H9 (cell line): Measurements from ENCODE around the gene PLAC9. TPM values are rescaled to one million over a fixed set of nuclear protein-coding genes. Genes with fewer than 3 reads are reported as not detected.

Source experiments
- DNase-seq: peaks from one replicate; pipeline ENCODE4 v3.0.0-alpha.2; 2017
- H2AFZ ChIP-seq: one replicate; pipeline ENCODE4 v1.6.1; 2013; ENCODE audit warnings: mild to moderate bottlenecking, low read length, control low read depth, moderate library complexity
- H2AK5ac ChIP-seq: 2 replicates; pipeline ENCODE4 v1.6.1; 2013; ENCODE audit warnings: low read length, control low read depth, mixed read lengths; ENCODE audit not compliant: insufficient read length
- H2BK120ac ChIP-seq: one replicate; pipeline ENCODE4 v1.6.1; 2013; ENCODE audit warnings: low read depth, mild to moderate bottlenecking, low read length, control low read depth, inconsistent platforms; ENCODE audit not compliant: poor library complexity, severe bottlenecking
- H2BK12ac ChIP-seq: 2 replicates; pipeline ENCODE4 v1.6.1; 2013; ENCODE audit warnings: low read length, control low read depth, mixed read lengths, low read depth; ENCODE audit not compliant: insufficient read length
- H2BK15ac ChIP-seq: 2 replicates; pipeline ENCODE4 v1.6.1; 2013; ENCODE audit warnings: low read depth, low read length, control low read depth
- H2BK20ac ChIP-seq: one replicate; pipeline ENCODE4 v1.6.1; 2013; ENCODE audit warnings: low read depth, mild to moderate bottlenecking, low read length, control low read depth, inconsistent platforms; ENCODE audit not compliant: poor library complexity, severe bottlenecking
- H2BK5ac ChIP-seq: 2 replicates; pipeline ENCODE4 v1.6.1; 2013; ENCODE audit warnings: low read length, control low read depth, mixed read lengths; ENCODE audit not compliant: insufficient read length
- H3K14ac ChIP-seq: 2 replicates; pipeline ENCODE4 v1.6.1; 2013; ENCODE audit warnings: low read length, control low read depth; ENCODE audit not compliant: insufficient read depth
- H3K18ac ChIP-seq: 2 replicates; pipeline ENCODE4 v1.6.1; 2013; ENCODE audit warnings: low read depth, mild to moderate bottlenecking, mixed read lengths, low read length, control low read depth; ENCODE audit not compliant: insufficient read length
- H3K23ac ChIP-seq: 2 replicates; pipeline ENCODE4 v1.6.1; 2013; ENCODE audit warnings: low read length, control low read depth, mixed read lengths, low read depth; ENCODE audit not compliant: insufficient read length
- H3K23me2 ChIP-seq: 2 replicates; pipeline ENCODE4 v1.6.1; 2013; ENCODE audit warnings: low read depth, mild to moderate bottlenecking, mixed read lengths, low read length, control low read depth; ENCODE audit not compliant: insufficient read length, poor library complexity, severe bottlenecking
- H3K27ac ChIP-seq: 2 replicates; pipeline ENCODE4 v1.5.1; 2013; ENCODE audit warnings: low read length, control low read depth, mixed read lengths, low read depth; ENCODE audit not compliant: insufficient read length
- H3K27me3 ChIP-seq: 2 replicates; pipeline ENCODE4 v1.6.1; 2013; ENCODE audit warnings: low read length, control low read depth, inconsistent platforms; ENCODE audit not compliant: insufficient read depth
- H3K4ac ChIP-seq: 2 replicates; pipeline ENCODE4 v1.6.1; 2013; ENCODE audit warnings: low read depth, mild to moderate bottlenecking, control low read depth, inconsistent platforms, low read length, moderate library complexity
- H3K4me1 ChIP-seq: 2 replicates; pipeline ENCODE4 v1.6.1; 2013; ENCODE audit warnings: low read length, control low read depth, inconsistent platforms; ENCODE audit not compliant: insufficient read depth
- H3K4me2 ChIP-seq: 2 replicates; pipeline ENCODE4 v1.6.1; 2013; ENCODE audit warnings: low read length, control low read depth, mixed read lengths; ENCODE audit not compliant: insufficient read length, insufficient read depth
- H3K56ac ChIP-seq: 2 replicates; pipeline ENCODE4 v1.6.1; 2013; ENCODE audit warnings: low read depth, mild to moderate bottlenecking, mixed read lengths, low read length, control low read depth; ENCODE audit not compliant: insufficient read length
- H3K79me1 ChIP-seq: 2 replicates; pipeline ENCODE4 v1.6.1; 2013; ENCODE audit warnings: low read depth, mild to moderate bottlenecking, moderate library complexity, low read length, control low read depth, inconsistent platforms; ENCODE audit not compliant: insufficient read depth, poor library complexity, severe bottlenecking
- H3K79me2 ChIP-seq: 2 replicates; pipeline ENCODE4 v1.6.1; 2013; ENCODE audit warnings: low read length, control low read depth, inconsistent platforms; ENCODE audit not compliant: insufficient read depth
- H3K9ac ChIP-seq: 2 replicates; pipeline ENCODE4 v1.6.1; 2013; ENCODE audit warnings: low read length, control low read depth, mixed read lengths; ENCODE audit not compliant: insufficient read length; ENCODE audit errors: extremely low read depth
- H3K9me3 ChIP-seq: one replicate; pipeline ENCODE4 v1.6.1; 2013; ENCODE audit warnings: low read depth, low read length, inconsistent platforms; ENCODE audit not compliant: control insufficient read depth
- H3T11ph ChIP-seq: one replicate; pipeline ENCODE4 v1.6.1; 2013; ENCODE audit warnings: mild to moderate bottlenecking, low read length, control low read depth, inconsistent platforms
- H4K20me1 ChIP-seq: one replicate; pipeline ENCODE4 v1.6.1; 2013; ENCODE audit not compliant: control insufficient read depth, insufficient read length, insufficient read depth
- H4K5ac ChIP-seq: 2 replicates; pipeline ENCODE4 v1.6.1; 2013; ENCODE audit warnings: low read depth, mild to moderate bottlenecking, mixed read lengths, low read length, control low read depth; ENCODE audit not compliant: insufficient read length
- H4K8ac ChIP-seq: replicated peaks from 2 replicates; pipeline ENCODE4 v1.6.1; 2013; ENCODE audit warnings: low read length, control low read depth, mixed read lengths, low read depth; ENCODE audit not compliant: insufficient read length
- H4K91ac ChIP-seq: 2 replicates; pipeline ENCODE4 v1.6.1; 2013; ENCODE audit warnings: low read depth, mild to moderate bottlenecking, moderate library complexity, mixed read lengths, low read length, control low read depth; ENCODE audit not compliant: insufficient read length
- H3K27ac Mint-ChIP-seq, 3 experiments: 2 replicates in 2 of 3; 3 replicates in 1 of 3; pipeline ENCODE4 v1.8.0; 2020 to 2021; ENCODE audit warnings: mixed read lengths in 3 of 3, mild to moderate bottlenecking in 1 of 3, moderate library complexity in 1 of 3
- H3K27me3 Mint-ChIP-seq: 2 replicates; pipeline ENCODE4 v1.8.0; 2021; ENCODE audit warnings: low read depth, mild to moderate bottlenecking, moderate library complexity, mixed read lengths
- H3K36me3 Mint-ChIP-seq, 3 experiments: 2 replicates in 2 of 3; 3 replicates in 1 of 3; pipeline ENCODE4 v1.8.0; 2020 to 2021; ENCODE audit warnings: low read depth in 3 of 3, mixed read lengths in 3 of 3; ENCODE audit not compliant: insufficient read depth in 1 of 3
- H3K4me1 Mint-ChIP-seq, 2 experiments: 2 replicates each; pipeline ENCODE4 v1.8.0; 2020; ENCODE audit warnings: mixed read lengths in 2 of 2
- H3K4me3 Mint-ChIP-seq, 2 experiments: 2 replicates in 1 of 2; 3 replicates in 1 of 2; pipeline ENCODE4 v1.8.0; 2020 to 2021; ENCODE audit warnings: mild to moderate bottlenecking in 2 of 2, mixed read lengths in 2 of 2, moderate library complexity in 1 of 2
- H3K9me3 Mint-ChIP-seq, 2 experiments: 2 replicates in 1 of 2; 3 replicates in 1 of 2; pipeline ENCODE4 v1.8.0; 2020; ENCODE audit warnings: mild to moderate bottlenecking in 2 of 2, mixed read lengths in 2 of 2, moderate library complexity in 1 of 2
- WGBS: extraction: QIAGEN DNeasy Blood & Tissue Kit; methylation state at CpG from one replicate; pipeline ENCODE4 v1.1.7; 2013; ENCODE audit warnings: missing lambda C conversion rate, low lambda C conversion rate, mixed read lengths; ENCODE audit not compliant: insufficient read length; ENCODE audit errors: extremely low coverage; 5-methylcytosine and 5-hydroxymethylcytosine counted together
- total RNA-seq: library from RNA; stranded (reverse); gene quantifications from 2 replicates; pipeline ENCODE4 v1.2.1, GENCODE V29; 2021
- TF ChIP-seq, protein P1 (sequence below): fragments of 200-600 bp; sonication (generic); conservative IDR thresholded peaks from 3 replicates; pipeline ENCODE4 v1.8.0; 2021; ENCODE audit warnings: antibody characterized with exemption, mild to moderate bottlenecking

PLAC9 gene
- total RNA-seq, 1 experiment from 2014 or later, result 4.3 TPM

DNA sequence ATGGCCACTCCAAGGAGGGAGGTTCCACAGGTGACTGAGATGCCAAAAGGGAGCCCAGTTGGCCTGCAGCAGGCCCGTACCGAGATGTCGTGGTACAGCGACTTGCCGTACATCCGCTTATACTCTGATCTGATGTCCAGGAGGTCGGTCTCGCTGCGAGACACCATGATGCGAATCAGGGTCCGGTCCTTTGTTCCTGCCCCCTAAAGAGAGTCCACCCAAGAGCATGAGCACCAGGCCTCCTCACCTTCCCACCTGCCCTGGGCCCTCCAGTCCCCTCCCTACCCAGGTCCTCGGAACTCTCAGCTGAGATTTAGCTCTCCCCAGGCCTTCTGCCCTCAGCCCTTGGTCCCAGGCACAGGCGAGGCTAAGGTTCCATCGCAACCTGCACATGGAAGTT lies 25.0 kb downstream of the PLAC9 start:
- Histone ChIP-seq H3K18ac (no peak overlapping the region), H3K4ac (no peak overlapping the region), H4K91ac (no peak overlapping the region), H3K56ac (no peak overlapping the region), H3K23ac (no peak overlapping the region), H3K4me1 (no peaks in the 10 kb centered on the region), H3K79me1 (no peaks in the 10 kb centered on the region), H2BK5ac (no peak overlapping the region), H4K20me1 (no peaks in the 10 kb centered on the region), H2BK120ac (no peak overlapping the region), H2AFZ (no peak overlapping the region), H3K79me2 (no peaks in the 10 kb centered on the region), H3K27me3 (no peaks in the 10 kb centered on the region), H3K27ac (no peak overlapping the region), H2AK5ac (no peak overlapping the region), H3K4me2 (no peak overlapping the region), H3K14ac (no peak overlapping the region), H4K8ac (no peak overlapping the region), H3T11ph (no peak overlapping the region), H3K9ac (no peak overlapping the region), H3K9me3 (no peaks in the 10 kb centered on the region), H2BK15ac (no peak overlapping the region), H3K23me2 (no peaks in the 10 kb centered on the region), H2BK20ac (no peak overlapping the region), H2BK12ac (no peak overlapping the region), H4K5ac (no peak overlapping the region)
- H3K27me3 Mint-ChIP-seq, result no peaks in the 10 kb centered on the region; the same call in 1 of the 2 replicates
- no peak for DNase-seq
- H3K4me1 Mint-ChIP-seq, result peaks cover 22 to 24% of the 10 kb centered on the region in 2 experiments
- no peaks in the 10 kb centered on the region for H3K9me3 Mint-ChIP-seq
- no CpG with 5 or more reads among the region's 14 CpGs for WGBS
- H3K36me3 Mint-ChIP-seq, result peaks cover 19 to 58% (median 48%) of the 10 kb centered on the region in 3 experiments; a peak in 6 of 7 replicates
- no peak overlapping the region for H3K27ac Mint-ChIP-seq
- no peak overlapping the region for H3K4me3 Mint-ChIP-seq
- TF ChIP-seq, protein P1, sequence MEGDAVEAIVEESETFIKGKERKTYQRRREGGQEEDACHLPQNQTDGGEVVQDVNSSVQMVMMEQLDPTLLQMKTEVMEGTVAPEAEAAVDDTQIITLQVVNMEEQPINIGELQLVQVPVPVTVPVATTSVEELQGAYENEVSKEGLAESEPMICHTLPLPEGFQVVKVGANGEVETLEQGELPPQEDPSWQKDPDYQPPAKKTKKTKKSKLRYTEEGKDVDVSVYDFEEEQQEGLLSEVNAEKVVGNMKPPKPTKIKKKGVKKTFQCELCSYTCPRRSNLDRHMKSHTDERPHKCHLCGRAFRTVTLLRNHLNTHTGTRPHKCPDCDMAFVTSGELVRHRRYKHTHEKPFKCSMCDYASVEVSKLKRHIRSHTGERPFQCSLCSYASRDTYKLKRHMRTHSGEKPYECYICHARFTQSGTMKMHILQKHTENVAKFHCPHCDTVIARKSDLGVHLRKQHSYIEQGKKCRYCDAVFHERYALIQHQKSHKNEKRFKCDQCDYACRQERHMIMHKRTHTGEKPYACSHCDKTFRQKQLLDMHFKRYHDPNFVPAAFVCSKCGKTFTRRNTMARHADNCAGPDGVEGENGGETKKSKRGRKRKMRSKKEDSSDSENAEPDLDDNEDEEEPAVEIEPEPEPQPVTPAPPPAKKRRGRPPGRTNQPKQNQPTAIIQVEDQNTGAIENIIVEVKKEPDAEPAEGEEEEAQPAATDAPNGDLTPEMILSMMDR, result no peak
